HCT116 (cell line): Measurements from ENCODE around the gene C19orf44. TPM values are rescaled to one million over a fixed set of nuclear protein-coding genes. Genes with fewer than 3 reads are reported as not detected.
"Not testable (repeated sequence)": the region's sequence is repeated elsewhere in the genome, so short reads cannot be mapped to it uniquely, and the experiment has no call there.

Source experiments
- ATAC-seq: fragments of 200-7000 bp; cut with Tn5 transposase; 2 replicates; pipeline ENCODE4 v1.9.1; 2020; ENCODE audit warnings: mild to moderate bottlenecking, moderate library complexity
- BruUV-seq: library from RNA; stranded (reverse); fragments of 400-500 nt; replicated peaks from 2 replicates; lab custom pipeline; 2021; lab: Mats Ljungman, UMichigan
- CTCF ChIA-PET: fragments of 300-600 bp; sonication (Branson Sonifier 250); formaldehyde crosslinking; loops from one replicate; lab custom pipeline; 2021; ENCODE audit warnings: antibody characterized with exemption; lab: Charles Lee
- POLR2A ChIA-PET: fragments of 300-600, 350-600 bp; sonication (Branson Sonifier 250); formaldehyde crosslinking; loops from one replicate; lab custom pipeline; 2021; ENCODE audit warnings: antibody characterized with exemption; lab: Charles Lee
- RAD21 ChIA-PET, 2 experiments: fragments of 300-600 bp; sonication (Branson Sonifier 250); formaldehyde crosslinking; loops; one replicate each; lab custom pipeline; 2023; ENCODE audit warnings: low total read pairs in 2 of 2; ENCODE audit not compliant: uncharacterized antibody in 2 of 2, unreplicated experiment in 2 of 2, low non-redundant PET in 1 of 2; lab: Charles Lee
- DNase-seq: peaks from one replicate; pipeline ENCODE4 v3.0.0-alpha.2; 2010; ENCODE audit warnings: low read depth, low spot score
- H2AFZ ChIP-seq: fragments of 200-600 bp; shearing (Covaris generic), sonication (generic); 2 replicates; pipeline ENCODE4 v1.6.1; 2017; ENCODE audit warnings: low read depth, mixed run types, mixed read lengths, antibody characterized with exemption, low read length; ENCODE audit not compliant: poor library complexity, severe bottlenecking
- H3K27ac ChIP-seq: 2 replicates; pipeline ENCODE4 v1.5.1; 2012; ENCODE audit warnings: low read depth, low read length
- H3K27me3 ChIP-seq: fragments of 200-600 bp; sonication (generic); 2 replicates; pipeline ENCODE4 v1.6.1; 2016; ENCODE audit warnings: mixed run types, low read length, mixed read lengths; ENCODE audit not compliant: insufficient read depth
- H3K36me3 ChIP-seq, 2 experiments: fragments of 200-500 bp in 1 of 2; fragments of 200-600 bp in 1 of 2; sonication (Bioruptor generic) in 1 of 2; sonication (generic) in 1 of 2; 2 replicates each; pipeline versions ENCODE4 v1.5.1 to v1.6.1; 2014 to 2016; ENCODE audit warnings: low read length in 2 of 2, inconsistent platforms in 1 of 2, mixed read lengths in 1 of 2, mixed run types in 1 of 2; ENCODE audit not compliant: insufficient read depth in 2 of 2, control insufficient read depth in 1 of 2
- H3K4me1 ChIP-seq, 2 experiments: fragments of 200-600 bp in 1 of 2; sonication (generic) in 1 of 2; 2 replicates each; pipeline versions ENCODE4 v1.5.1 to v1.6.1; 2012 to 2017; ENCODE audit warnings: low read length in 2 of 2, inconsistent platforms in 1 of 2, mild to moderate bottlenecking in 1 of 2, mixed read lengths in 1 of 2, mixed run types in 1 of 2, moderate library complexity in 1 of 2; ENCODE audit not compliant: insufficient read depth in 2 of 2, control insufficient read depth in 1 of 2
- H3K4me2 ChIP-seq: fragments of 200-600 bp; sonication (generic); 2 replicates; pipeline ENCODE4 v1.6.1; 2017; ENCODE audit warnings: mixed run types, low read length, mixed read lengths
- H3K4me3 ChIP-seq, 2 experiments: fragments of 200-600 bp in 1 of 2; sonication (generic) in 1 of 2; replicated peaks in 1 of 2; 2 replicates each; pipeline ENCODE4 v1.5.1; 2011 to 2016; ENCODE audit warnings: low read length in 2 of 2, control low read depth in 1 of 2, low read depth in 1 of 2, mild to moderate bottlenecking in 1 of 2, mixed read lengths in 1 of 2, mixed run types in 1 of 2
- H3K79me2 ChIP-seq: fragments of 200-600 bp; sonication (generic); 2 replicates; pipeline ENCODE4 v1.6.1; 2017; ENCODE audit warnings: mild to moderate bottlenecking, mixed run types, low read length, moderate library complexity, mixed read lengths; ENCODE audit not compliant: insufficient read depth
- H3K9ac ChIP-seq: fragments of 200-600 bp; sonication (generic); 2 replicates; pipeline ENCODE4 v1.6.1; 2016; ENCODE audit warnings: low read length, mixed read lengths
- H3K9me2 ChIP-seq: fragments of 200-600 bp; sonication (generic), shearing (Covaris generic); 2 replicates; pipeline ENCODE4 v1.6.1; 2017; ENCODE audit warnings: mixed run types, mild to moderate bottlenecking, moderate library complexity; ENCODE audit not compliant: insufficient read depth
- H3K9me3 ChIP-seq, 2 experiments: fragments of 200-500 bp in 1 of 2; fragments of 200-600 bp in 1 of 2; sonication (Bioruptor generic) in 1 of 2; sonication (generic) in 1 of 2; 2 replicates each; pipeline ENCODE4 v1.6.1; 2014 to 2017; ENCODE audit warnings: low read length in 2 of 2, mixed read lengths in 2 of 2, inconsistent platforms in 1 of 2, low read depth in 1 of 2, mild to moderate bottlenecking in 1 of 2, mixed run types in 1 of 2, moderate library complexity in 1 of 2; ENCODE audit not compliant: control insufficient read depth in 1 of 2, insufficient read depth in 1 of 2
- H4K20me1 ChIP-seq: fragments of 200-600 bp; sonication (generic), shearing (Covaris generic); 2 replicates; pipeline ENCODE4 v1.6.1; 2017; ENCODE audit warnings: mixed run types, mild to moderate bottlenecking, moderate library complexity; ENCODE audit not compliant: insufficient read depth
- CTCF ChIP-seq, 3 experiments: fragments of 200-600 bp in 1 of 3; sonication (generic) in 1 of 3; IDR thresholded peaks in 2 of 3; conservative IDR thresholded peaks in 1 of 3; 2 replicates each; pipeline ENCODE4 v1.5.1; 2012 to 2017; ENCODE audit warnings: low read depth in 2 of 3, low read length in 2 of 3, antibody characterized with exemption in 1 of 3, borderline replicate concordance in 1 of 3, control low read depth in 1 of 3, mild to moderate bottlenecking in 1 of 3, mixed read lengths in 1 of 3, mixed run types in 1 of 3, moderate library complexity in 1 of 3; ENCODE audit not compliant: insufficient read depth in 1 of 3
- MAX ChIP-seq: IDR thresholded peaks from 2 replicates; pipeline ENCODE4 v1.6.1; 2012
- ZFX ChIP-seq: fragments of 450-650 bp; IDR thresholded peaks from 2 replicates; pipeline ENCODE4 v1.6.1; 2017
- intact Hi-C: fragments of 100-400 bp; cut with micrococcal nuclease; formaldehyde crosslinking; loops from 2 replicates; pipeline ENCODE4 v1.10.0; 2022
- total RNA-seq: library from RNA; stranded (reverse); gene quantifications from one replicate; pipeline ENCODE4 v1.2.1, GENCODE V29; 2021; ENCODE audit not compliant: unreplicated experiment

C19orf44 gene
- total RNA-seq, 1 experiment from 2014 or later = 6.8 TPM

GRCh38 chr19:16470911-16471811 is 25.0 kb upstream of the C19orf44 start:
- Histone ChIP-seq H4K20me1 (no peaks in the 10 kb centered on the region), H3K4me3 (peak overlapping the region; percentile 57 to 93), H3K27me3 (no peaks in the 10 kb centered on the region), H3K9ac (peak overlapping the region; percentile 78), H3K79me2 (peaks cover 53% of the 10 kb centered on the region), H3K4me2 (peak overlapping the region; percentile 99), H2AFZ (no peak overlapping the region), H3K4me1 (peaks cover 6 to 16% of the 10 kb centered on the region in 2 experiments; a peak in 3 of 4 replicates), H3K27ac (peak overlapping the region; percentile 65), H3K36me3 (no peaks in the 10 kb centered on the region), H3K9me2 (no peaks in the 10 kb centered on the region), H3K9me3 (no peaks in the 10 kb centered on the region; a peak in 1 of 4 replicates)
- ChIA-PET RAD21 (no interaction called here), POLR2A (no interaction called here), CTCF (no interaction called here)
- TF ChIP-seq ZFX = peak; percentile 87; the same call in 1 of the 2 replicates
- no peak for TF ChIP-seq CTCF (IDR thresholded peaks at IDR 0.05 in 2 of 3, conservative IDR thresholded peaks at IDR 0.05 in 1 of 3; ENCODE audit: borderline replicate concordance in 1 of 3, insufficient read depth in 1 of 3, low read depth in 2 of 3, low read length in 2 of 3)
- peak; percentile 29; the same call in 1 of the 2 replicates for TF ChIP-seq MAX
- intact Hi-C loops = no loop called here
- BruUV-seq = TSS peak; percentile 66
- DNase-seq (no peak), ATAC-seq (peak; percentile 24)

- DNase-seq, BruUV-seq, H2AFZ ChIP-seq, H3K27me3 ChIP-seq, ATAC-seq, H3K36me3 ChIP-seq, intact Hi-C loops, CTCF ChIA-PET, H4K20me1 ChIP-seq, H3K9me2 ChIP-seq, POLR2A ChIA-PET, H3K9me3 ChIP-seq, RAD21 ChIA-PET: not testable (repeated sequence)
- peak overlapping the region; percentile 72 for H3K27ac ChIP-seq
- H3K4me3 ChIP-seq = peak overlapping the region; percentile 43 to 93
- H3K9ac ChIP-seq = peak overlapping the region; percentile 78; the same call in 1 of the 2 replicates
- H3K4me2 ChIP-seq = peak overlapping the region; percentile 99
- H3K4me1 ChIP-seq = peaks cover 6 to 16% of the 10 kb centered on the region in 2 experiments; a peak in 3 of 4 replicates
- H3K79me2 ChIP-seq = peaks cover 40% of the 10 kb centered on the region
These were observed 23.7 kb upstream of the C19orf44 start for GRCh38 chr19:16472559-16472899.
